HepG2 (cell line): ENCODE measurements around the gene HSDL2. TPM values are rescaled to one million over a fixed set of nuclear protein-coding genes. Genes with fewer than 3 reads are reported as not detected.

ENCODE experiments used
- ATAC-seq: fragments of 200-7000 bp; cut with Tn5 transposase; 3 replicates; pipeline ENCODE4 v1.9.1; 2020; ENCODE audit warnings: mild to moderate bottlenecking, moderate library complexity
- BruUV-seq: library from RNA; stranded (reverse); fragments of 400-500 nt; replicated peaks from 2 replicates; lab custom pipeline; 2021; lab: Mats Ljungman, UMichigan
- CTCF ChIA-PET: fragments of 300-600 bp; formaldehyde crosslinking; extraction: SDS; loops from one replicate; lab custom pipeline; 2021; ENCODE audit warnings: low total read pairs, inconsistent platforms, low intra/inter-chr PET ratio; lab: Yijun Ruan, JAX
- POLR2A ChIA-PET: fragments of 350-600 bp; sonication (Branson Sonifier 250); formaldehyde crosslinking; loops from one replicate; lab custom pipeline; 2020; ENCODE audit warnings: antibody characterized with exemption, inconsistent platforms; lab: Yijun Ruan, JAX
- DNase-seq: peaks from one replicate; pipeline ENCODE4 v3.0.0-alpha.2; 2015; ENCODE audit warnings: low spot score
- FAIRE-seq: peaks from 3 replicates; lab custom pipeline; 2011; peaks lifted over from hg19 to GRCh38; lab: Jason Lieb, UNC
- H2AFZ ChIP-seq: one replicate; pipeline ENCODE4 v1.6.1; 2011; ENCODE audit warnings: low read length, inconsistent platforms
- H3K27ac ChIP-seq: fragments of 300-600 bp; 3 replicates; pipeline ENCODE4 v1.8.0; 2011; ENCODE audit warnings: mixed run types, mild to moderate bottlenecking, mixed read lengths, low read length, inconsistent platforms; ENCODE audit not compliant: insufficient read depth; ENCODE audit errors: extremely low read length
- H3K27me3 ChIP-seq, 2 experiments: fragments of 200-600 bp in 1 of 2; 2 replicates in 1 of 2; 3 replicates in 1 of 2; pipeline versions ENCODE4 v1.6.0 to v1.8.0; 2011; ENCODE audit warnings: low read length in 2 of 2, mild to moderate bottlenecking in 2 of 2, moderate library complexity in 2 of 2, inconsistent platforms in 1 of 2; ENCODE audit not compliant: insufficient read depth in 2 of 2, control insufficient read depth in 1 of 2
- H3K36me3 ChIP-seq, 2 experiments: fragments of 200-600 bp in 1 of 2; replicated peaks in 1 of 2; 2 replicates in 1 of 2; 3 replicates in 1 of 2; pipeline versions ENCODE4 v1.5.1 to v1.8.0; 2011; ENCODE audit warnings: low read length in 2 of 2, inconsistent platforms in 1 of 2; ENCODE audit not compliant: insufficient read depth in 2 of 2, control insufficient read depth in 1 of 2
- H3K4me1 ChIP-seq: 2 replicates; pipeline ENCODE4 v1.5.1; 2012; ENCODE audit warnings: low read length, inconsistent platforms; ENCODE audit not compliant: insufficient read depth
- H3K4me2 ChIP-seq: 2 replicates; pipeline ENCODE4 v1.6.0; 2011; ENCODE audit warnings: low read depth, low read length, inconsistent platforms
- H3K4me3 ChIP-seq, 3 experiments: fragments of 200-600 bp in 1 of 3; sonication (generic), shearing (Covaris generic) in 1 of 3; replicated peaks in 1 of 3; 2 replicates each; pipeline ENCODE4 v1.5.1; 2011 to 2016; ENCODE audit warnings: low read length in 3 of 3, inconsistent platforms in 2 of 3, low read depth in 2 of 3, mild to moderate bottlenecking in 2 of 3, control low read depth in 1 of 3, mixed read lengths in 1 of 3; ENCODE audit not compliant: insufficient read depth in 1 of 3
- H3K79me2 ChIP-seq: one replicate; pipeline ENCODE4 v1.6.1; 2011; ENCODE audit warnings: low read length, inconsistent platforms; ENCODE audit not compliant: insufficient read depth
- H3K9ac ChIP-seq: 2 replicates; pipeline ENCODE4 v1.6.0; 2011; ENCODE audit warnings: mild to moderate bottlenecking, low read depth, low read length, inconsistent platforms; ENCODE audit not compliant: insufficient read depth
- H3K9me3 ChIP-seq: 2 replicates; pipeline ENCODE4 v1.5.1; 2012; ENCODE audit warnings: mild to moderate bottlenecking, low read length
- H4K20me1 ChIP-seq: 2 replicates; pipeline ENCODE4 v1.6.0; 2011; ENCODE audit warnings: inconsistent platforms, mild to moderate bottlenecking, low read length, moderate library complexity; ENCODE audit not compliant: insufficient read depth
- BORCS8-MEF2B ChIP-seq: sonication (generic); formaldehyde crosslinking; IDR thresholded peaks from 2 replicates; pipeline ENCODE4 v1.8.0; 2022; ENCODE audit warnings: mild to moderate bottlenecking, missing genetic modification reagents
- DBP ChIP-seq: sonication (generic); formaldehyde crosslinking; IDR thresholded peaks from 2 replicates; pipeline ENCODE4 v1.4.0; 2020; ENCODE audit warnings: missing genetic modification reagents; ENCODE audit errors: not compliant biosample characterization
- ETV6 ChIP-seq: sonication (generic); formaldehyde crosslinking; conservative IDR thresholded peaks from 2 replicates; pipeline ENCODE4 v1.4.0; 2020; ENCODE audit warnings: missing genetic modification reagents
- JUND ChIP-seq: sonication (generic); formaldehyde crosslinking; IDR thresholded peaks from 2 replicates; pipeline ENCODE4 v1.8.0; 2022; ENCODE audit warnings: mild to moderate bottlenecking, missing genetic modification reagents
- MIXL1 ChIP-seq: IDR thresholded peaks from 2 replicates; pipeline ENCODE4 v1.6.1; 2016
- MYPOP ChIP-seq: sonication (generic); formaldehyde crosslinking; IDR thresholded peaks from 2 replicates; pipeline ENCODE4 v1.8.1; 2023; ENCODE audit warnings: mild to moderate bottlenecking, moderate library complexity, missing genetic modification reagents
- NR2C2 ChIP-seq: sonication (generic); formaldehyde crosslinking; IDR thresholded peaks from 2 replicates; pipeline ENCODE4 v1.4.0; 2020; ENCODE audit warnings: missing genetic modification reagents, mild to moderate bottlenecking, moderate library complexity, borderline replicate concordance
- TCF7L2 ChIP-seq: IDR thresholded peaks from 2 replicates; pipeline ENCODE4 v1.6.1; 2011; ENCODE audit warnings: mild to moderate bottlenecking, low read depth, low read length, moderate library complexity
- TEAD3 ChIP-seq: optimal IDR thresholded peaks from 2 replicates; pipeline ENCODE3; 2016; ENCODE audit warnings: borderline replicate concordance
- TGIF2 ChIP-seq: IDR thresholded peaks from 2 replicates; pipeline ENCODE4 v1.6.1; 2016; ENCODE audit warnings: control low read depth, missing compliant biosample characterization
- TOE1 ChIP-seq: sonication (generic); formaldehyde crosslinking; IDR thresholded peaks from 2 replicates; pipeline ENCODE4 v1.4.0; 2020; ENCODE audit warnings: mild to moderate bottlenecking, missing genetic modification reagents
- ZNF501 ChIP-seq: sonication (generic); formaldehyde crosslinking; IDR thresholded peaks from 2 replicates; pipeline ENCODE4 v1.5.1; 2020; ENCODE audit warnings: mild to moderate bottlenecking, moderate library complexity, missing genetic modification reagents
- ZNF800 ChIP-seq: sonication (generic); formaldehyde crosslinking; IDR thresholded peaks from 2 replicates; pipeline ENCODE4 v1.4.0; 2020; ENCODE audit warnings: missing genetic modification reagents
- ZUFSP ChIP-seq: sonication (generic); formaldehyde crosslinking; IDR thresholded peaks from 2 replicates; pipeline ENCODE4 v1.9.0; 2021; ENCODE audit warnings: missing genetic modification reagents, mild to moderate bottlenecking, borderline replicate concordance
- WGBS: methylation state at CpG from one replicate; pipeline ENCODE4 v1.1.6; 2017; ENCODE audit warnings: low lambda C conversion rate; 5-methylcytosine and 5-hydroxymethylcytosine counted together
- in situ Hi-C: cut with HindIII; loops from 2 replicates; pipeline ENCODE4 v1.10.0; 2017; ENCODE audit warnings: low pct_unique_long_range_greater_than_20kb; ENCODE audit not compliant: extremely low pct_ligation_motif_present
- intact Hi-C: fragments of 100-400 bp; cut with micrococcal nuclease; formaldehyde crosslinking; loops from one replicate; pipeline ENCODE4 v1.10.0; 2022; ENCODE audit not compliant: unreplicated experiment
- polyA plus RNA-seq, 8 experiments: library from polyadenylated mRNA; depleted of rRNA in 3 of 8; stranded (reverse) in 7 of 8; unstranded in 1 of 8; fragments of >200 nt; fragmentation: Illumina TruSeq in 4 of 8; extraction: Trizol in 4 of 8; gene quantifications; 2 replicates each; pipeline versions ENCODE4 v1.2.1 to v1.2.3, GENCODE V29; 2011 to 2016; ENCODE audit warnings: low read depth in 4 of 8, missing spikeins in 1 of 8, mixed read lengths in 1 of 8; ENCODE audit not compliant: insufficient read depth in 1 of 8
- total RNA-seq, 5 experiments: library from RNA; depleted of rRNA; stranded (reverse); fragments of >200 nt; fragmentation: Illumina TruSeq; extraction: Trizol; gene quantifications; 2 replicates each; pipeline ENCODE4 v1.2.3, GENCODE V29; 2016; ENCODE audit warnings: low read depth in 1 of 5

Gene HSDL2
- total and polyA plus RNA-seq, 2 of the 13 experiments (the other 11 are each of a cell fraction or from before 2014, with no cell fraction given), result 55.3 to 80.2 TPM

- Histone ChIP-seq H3K9ac (no peak overlapping the region), H3K9me3 (peaks cover 13% of the 10 kb centered on the region; the same call in 1 of the 2 replicates), H3K4me2 (no peak overlapping the region), H4K20me1 (no peaks in the 10 kb centered on the region), H3K27ac (no peak overlapping the region), H3K27me3 (no peaks in the 10 kb centered on the region), H2AFZ (no peak overlapping the region), H3K79me2 (peaks cover 4% of the 10 kb centered on the region), H3K4me3 (no peak overlapping the region), H3K36me3 (no peaks in the 10 kb centered on the region; a peak in 1 of 5 replicates), H3K4me1 (peaks cover 31% of the 10 kb centered on the region)
- in situ Hi-C loops, result loop anchor here (25.0 kb wide), 1 partner anchor 608 kb away; no protein-coding TSS in a partner anchor
- FAIRE-seq (no peak), ATAC-seq (no peak), DNase-seq (no peak)
- WGBS, result 100% methylated on average over 1 of the region's 1 CpG
- intact Hi-C loops, result no loop called here
- ChIA-PET POLR2A (no interaction called here), CTCF (no interaction called here)
- BruUV-seq, result no TSS peak
- no peak for TF ChIP-seq DBP (CRISPR knock-in tag)
- TF ChIP-seq TGIF2 (CRISPR knock-in tag), result no peak
- no peak for TF ChIP-seq TOE1 (CRISPR knock-in tag)
Observed at GRCh38 chr9:112369817-112370216, 10.1 kb upstream of the HSDL2 start.

DNA sequence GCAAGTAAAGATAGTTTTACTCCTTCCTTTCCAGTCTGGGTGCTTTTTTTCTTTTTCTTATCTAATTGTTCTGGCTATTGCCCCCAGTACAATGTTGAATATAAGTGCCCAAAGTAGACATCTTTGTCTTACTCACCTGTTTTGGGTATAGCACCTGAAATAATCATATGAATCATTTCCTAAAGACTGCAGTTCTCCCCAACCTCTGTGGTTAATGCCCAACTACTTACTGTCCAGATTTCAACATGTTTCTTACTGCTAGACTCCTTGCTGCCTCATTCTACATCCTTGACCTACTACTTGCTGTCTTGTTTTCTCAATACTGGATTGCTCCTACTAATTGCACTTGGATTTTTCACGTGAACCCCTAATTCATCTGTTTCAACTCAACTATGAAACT lies 8.8 kb upstream of the HSDL2 start:
- no peaks in the 10 kb centered on the region for H3K27me3 ChIP-seq
- ChIA-PET POLR2A (no interaction called here), CTCF (no interaction called here)
- peaks cover 7% of the 10 kb centered on the region; the same call in 1 of the 2 replicates for H3K9me3 ChIP-seq
- no peak overlapping the region for H3K4me2 ChIP-seq
- H4K20me1 ChIP-seq, result no peaks in the 10 kb centered on the region
- ATAC-seq (no peak), FAIRE-seq (no peak), DNase-seq (no peak)
- intact Hi-C loops (no loop called here), in situ Hi-C loops (loop anchor here (25.0 kb wide), 1 partner anchor 609 kb away; no protein-coding TSS in a partner anchor)
- H3K79me2 ChIP-seq, result peaks cover 10% of the 10 kb centered on the region
- no peaks in the 10 kb centered on the region; a peak in 2 of 5 replicates for H3K36me3 ChIP-seq
- 100% methylated on average over 1 of the region's 1 CpG for WGBS
- H3K4me1 ChIP-seq, result peaks cover 41% of the 10 kb centered on the region
- no peak overlapping the region for H3K27ac ChIP-seq
- no TSS peak for BruUV-seq
- no peak overlapping the region for H3K9ac ChIP-seq
- H2AFZ ChIP-seq, result no peak overlapping the region
- H3K4me3 ChIP-seq, result no peak overlapping the region
- TF ChIP-seq TEAD3 (CRISPR knock-in tag), result no peak
- TF ChIP-seq JUND (CRISPR knock-in tag), result no peak
- no peak for TF ChIP-seq MIXL1 (CRISPR knock-in tag)
- no peak for TF ChIP-seq ZNF501 (CRISPR knock-in tag)
- no peak for TF ChIP-seq ZNF800 (CRISPR knock-in tag)
- TF ChIP-seq ETV6 (CRISPR knock-in tag), result no peak
- no peak for TF ChIP-seq TCF7L2
- TF ChIP-seq ZUFSP (CRISPR knock-in tag), result no peak
- no peak for TF ChIP-seq NR2C2
- no peak for TF ChIP-seq BORCS8-MEF2B
- no peak for TF ChIP-seq MYPOP (CRISPR knock-in tag)
